OCI-LY3 (cell line): ENCODE results near the gene GRIP1.

Source experiments
- H2AFZ ChIP-seq: fragments of 200-600, 300-600 bp; shearing (Covaris generic); 2 replicates; pipeline ENCODE4 v1.6.0; 2014; ENCODE audit warnings: antibody characterized with exemption, low read depth, low read length
- H3K27ac ChIP-seq: fragments of 200-600, 300-600 bp; sonication (generic); 2 replicates; pipeline ENCODE4 v1.5.1; 2014; ENCODE audit warnings: mild to moderate bottlenecking, low read length, moderate library complexity, mixed read lengths
- H3K27me3 ChIP-seq: fragments of 200-600, 300-600 bp; sonication (generic); 2 replicates; pipeline ENCODE4 v1.6.1; 2014; ENCODE audit warnings: low read depth, low read length, mixed read lengths
- H3K36me3 ChIP-seq: fragments of 200-600, 300-600 bp; sonication (generic); replicated peaks from 2 replicates; pipeline ENCODE3; 2014; ENCODE audit warnings: low read depth, low read length, mixed read lengths
- H3K4me1 ChIP-seq: fragments of 300-600, 200-600 bp; sonication (generic); 2 replicates; pipeline ENCODE4 v1.6.1; 2014; ENCODE audit warnings: low read length, mixed read lengths
- H3K4me2 ChIP-seq: fragments of 200-600, 300-600 bp; sonication (generic); 2 replicates; pipeline ENCODE4 v1.6.1; 2014; ENCODE audit warnings: low read length, mixed read lengths
- H3K4me3 ChIP-seq: fragments of 300-600, 200-600 bp; sonication (generic); 2 replicates; pipeline ENCODE4 v1.5.1; 2014; ENCODE audit warnings: antibody characterized with exemption, mild to moderate bottlenecking, low read length, moderate library complexity
- H3K79me2 ChIP-seq: fragments of 300-600, 200-600 bp; shearing (Covaris generic); 2 replicates; pipeline ENCODE4 v1.6.1; 2014; ENCODE audit warnings: mild to moderate bottlenecking, low read length, mixed read lengths
- H3K9ac ChIP-seq: fragments of 300-600, 200-600 bp; shearing (Covaris generic); 2 replicates; pipeline ENCODE4 v1.6.0; 2014; ENCODE audit warnings: mild to moderate bottlenecking, low read length, moderate library complexity
- H3K9me3 ChIP-seq: fragments of 200-600, 300-600 bp; shearing (Covaris generic); 2 replicates; pipeline ENCODE4 v1.6.1; 2014; ENCODE audit warnings: low read length, mixed read lengths; ENCODE audit not compliant: insufficient read depth
- H4K20me1 ChIP-seq: fragments of 200-600, 300-600 bp; sonication (generic); 2 replicates; pipeline ENCODE4 v1.6.1; 2016; ENCODE audit warnings: low read length, mixed read lengths; ENCODE audit not compliant: insufficient read depth
- CTCF ChIP-seq: fragments of 200-600, 300-600 bp; sonication (generic); IDR thresholded peaks from 2 replicates; pipeline ENCODE4 v1.5.1; 2014; ENCODE audit warnings: antibody characterized with exemption, low read length, low read depth
- EZH2phosphoT487 ChIP-seq: fragments of 200-600 bp; shearing (Covaris generic); IDR thresholded peaks from 2 replicates; pipeline ENCODE4 v1.6.1; 2018; ENCODE audit warnings: antibody characterized with exemption, mixed run types, low read depth

The GRIP1 gene

GRCh38 chr12:66331016-66331415 is 347.9 kb downstream of the GRIP1 start:
- Histone ChIP-seq H2AFZ (no peak overlapping the region), H3K4me2 (no peak overlapping the region), H3K36me3 (peaks cover 5% of the 10 kb centered on the region), H3K4me3 (no peak overlapping the region), H3K9me3 (no peaks in the 10 kb centered on the region), H3K27ac (no peak overlapping the region), H3K4me1 (no peaks in the 10 kb centered on the region), H4K20me1 (no peaks in the 10 kb centered on the region), H3K9ac (no peak overlapping the region), H3K79me2 (no peaks in the 10 kb centered on the region), H3K27me3 (no peaks in the 10 kb centered on the region)
- TF ChIP-seq EZH2phosphoT487 (no peak), CTCF (no peak)

- no peak overlapping the region for H3K27ac ChIP-seq
- H3K4me2 ChIP-seq: no peak overlapping the region
- H2AFZ ChIP-seq: no peak overlapping the region
- H4K20me1 ChIP-seq: no peaks in the 10 kb centered on the region
- H3K9ac ChIP-seq: no peak overlapping the region
- H3K4me1 ChIP-seq: no peaks in the 10 kb centered on the region
- H3K79me2 ChIP-seq: no peaks in the 10 kb centered on the region
- H3K9me3 ChIP-seq: no peaks in the 10 kb centered on the region
- TF ChIP-seq EZH2phosphoT487 (no peak), CTCF (no peak)
- peaks cover 5% of the 10 kb centered on the region for H3K36me3 ChIP-seq
- no peak overlapping the region for H3K4me3 ChIP-seq
- no peaks in the 10 kb centered on the region for H3K27me3 ChIP-seq
Measured at GRCh38 chr12:66329941-66330340, 348.9 kb downstream of the GRIP1 start.

GRCh38 chr12:66323017-66323416 is 355.9 kb downstream of the GRIP1 start:
- Histone ChIP-seq H4K20me1 (no peaks in the 10 kb centered on the region), H2AFZ (no peak overlapping the region), H3K9me3 (no peaks in the 10 kb centered on the region), H3K36me3 (peaks cover 2% of the 10 kb centered on the region), H3K4me2 (no peak overlapping the region), H3K27me3 (no peaks in the 10 kb centered on the region), H3K27ac (no peak overlapping the region), H3K4me1 (peaks cover 7% of the 10 kb centered on the region), H3K4me3 (no peak overlapping the region), H3K9ac (no peak overlapping the region), H3K79me2 (no peaks in the 10 kb centered on the region)
- TF ChIP-seq CTCF: no peak
- TF ChIP-seq EZH2phosphoT487: no peak

GRCh38 chr12:66321435-66321834 is 357.4 kb downstream of the GRIP1 start:
- TF ChIP-seq CTCF (no peak), EZH2phosphoT487 (no peak)
- no peak overlapping the region for H3K4me3 ChIP-seq
- no peak overlapping the region for H3K27ac ChIP-seq
- H3K4me2 ChIP-seq: no peak overlapping the region
- H3K36me3 ChIP-seq: peaks cover 2% of the 10 kb centered on the region
- no peaks in the 10 kb centered on the region for H3K79me2 ChIP-seq
- no peaks in the 10 kb centered on the region for H3K9me3 ChIP-seq
- H3K4me1 ChIP-seq: peaks cover 7% of the 10 kb centered on the region
- no peak overlapping the region for H2AFZ ChIP-seq
- H3K9ac ChIP-seq: no peak overlapping the region
- H3K27me3 ChIP-seq: no peaks in the 10 kb centered on the region
- no peaks in the 10 kb centered on the region for H4K20me1 ChIP-seq
